Skin epidermis (tissue), 12 donors: ENCODE results near the gene CCL4L2.
"Not testable (repeated sequence)": the region's sequence is repeated elsewhere in the genome, so short reads cannot be mapped to it uniquely, and the experiment has no call there.

Experiments
- H3K27ac ChIP-seq, 21 experiments: fragments of 200-600 bp; sonication (generic) in 11 of 21; one replicate each; pipeline ENCODE4 v1.5.0; 2020; ENCODE audit warnings: mild to moderate bottlenecking in 3 of 21, inconsistent platforms in 2 of 21, moderate library complexity in 2 of 21
- H3K4me3 ChIP-seq, 7 experiments: fragments of 200-600 bp; sonication (generic) in 2 of 7; one replicate each; pipeline ENCODE4 v1.5.0; 2020; ENCODE audit warnings: inconsistent platforms in 2 of 7, mild to moderate bottlenecking in 2 of 7, moderate library complexity in 1 of 7

Gene CCL4L2

DNA sequence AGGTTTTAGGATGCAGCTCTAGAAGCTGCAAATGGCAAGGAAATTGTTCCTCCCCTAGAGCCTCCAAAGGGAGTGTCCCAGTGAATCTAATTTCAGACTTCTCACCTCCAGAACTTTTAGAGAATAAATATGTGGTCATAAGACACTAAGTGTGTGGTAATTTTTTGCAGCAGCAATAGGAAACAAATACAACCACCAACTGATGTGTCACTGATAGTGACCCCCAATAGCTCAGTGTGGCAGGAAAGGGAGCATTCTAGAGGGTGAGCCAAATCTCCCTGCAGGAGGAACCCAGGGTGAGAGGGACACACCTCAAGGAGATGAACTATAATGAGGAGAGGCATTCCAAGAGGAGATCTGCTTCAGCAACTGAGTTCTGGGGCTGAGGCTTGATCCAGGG is 4.1 kb downstream of the CCL4L2 start:
- Histone ChIP-seq H3K4me3 (no peak overlapping the region), H3K27ac (no peak overlapping the region)

DNA sequence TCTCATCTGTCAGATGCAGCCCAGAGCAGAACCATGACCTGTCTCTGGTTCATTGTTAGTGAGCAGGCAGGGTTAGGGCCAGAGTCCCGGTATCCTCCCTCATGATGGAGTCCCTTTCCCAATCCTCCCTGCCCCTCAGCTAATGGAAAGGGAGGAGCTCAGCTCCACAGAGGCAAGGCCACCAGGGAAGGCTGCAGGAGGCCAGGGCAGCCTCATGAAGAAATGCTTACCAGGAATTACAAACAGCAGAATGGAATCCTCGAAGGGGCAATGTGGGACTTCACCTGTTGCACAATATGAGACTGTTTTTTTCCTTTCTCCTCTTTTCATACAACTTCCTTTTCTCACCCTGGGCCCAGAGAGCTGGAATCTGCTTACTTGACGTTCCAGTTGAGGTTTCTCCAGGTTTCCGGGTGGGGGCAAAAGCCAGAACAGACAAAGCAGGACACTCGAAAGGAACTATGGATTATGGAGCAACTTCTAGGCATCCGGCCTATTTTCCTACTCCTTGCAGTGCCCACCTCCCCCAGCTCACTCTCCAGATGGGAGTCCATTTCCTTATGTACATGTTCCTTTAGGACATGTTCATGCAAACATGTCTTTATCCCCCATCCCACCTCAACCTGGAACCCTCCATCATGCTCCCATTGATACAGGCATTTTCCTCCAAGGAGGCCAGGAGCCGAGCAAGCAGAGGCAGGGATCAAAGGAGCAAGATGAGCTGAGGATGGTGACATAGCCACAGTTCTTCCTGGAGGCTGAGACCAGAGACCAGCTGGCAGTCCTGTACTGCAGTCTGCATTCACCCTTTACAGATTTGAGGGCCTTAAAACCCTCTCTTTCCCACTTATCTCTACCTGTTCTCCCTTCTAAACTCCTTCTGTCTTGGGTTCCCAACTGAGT is 4.8 kb downstream of the CCL4L2 start:
- not testable (repeated sequence) for H3K4me3 ChIP-seq, H3K27ac ChIP-seq

DNA sequence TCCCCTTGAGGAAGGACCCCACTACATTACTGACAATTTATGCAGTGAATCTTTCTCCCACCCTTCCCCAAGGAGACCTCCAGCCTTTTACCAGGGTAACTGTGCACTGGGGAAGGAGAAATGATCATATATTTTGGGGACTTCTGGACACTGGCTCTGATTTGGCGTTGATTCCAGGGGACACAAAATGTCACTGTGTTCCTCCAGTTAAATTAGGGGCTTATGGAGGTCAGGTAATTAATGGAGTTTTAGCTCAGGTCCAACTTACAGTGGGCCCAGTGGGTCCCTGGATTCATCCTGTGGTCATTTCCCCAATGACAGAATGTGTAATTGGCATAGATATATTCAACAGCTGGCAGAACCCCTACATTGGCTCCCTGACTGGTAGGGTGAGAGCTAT is 8.7 kb downstream of the CCL4L2 start:
- H3K4me3 ChIP-seq, H3K27ac ChIP-seq: not testable (repeated sequence)

DNA sequence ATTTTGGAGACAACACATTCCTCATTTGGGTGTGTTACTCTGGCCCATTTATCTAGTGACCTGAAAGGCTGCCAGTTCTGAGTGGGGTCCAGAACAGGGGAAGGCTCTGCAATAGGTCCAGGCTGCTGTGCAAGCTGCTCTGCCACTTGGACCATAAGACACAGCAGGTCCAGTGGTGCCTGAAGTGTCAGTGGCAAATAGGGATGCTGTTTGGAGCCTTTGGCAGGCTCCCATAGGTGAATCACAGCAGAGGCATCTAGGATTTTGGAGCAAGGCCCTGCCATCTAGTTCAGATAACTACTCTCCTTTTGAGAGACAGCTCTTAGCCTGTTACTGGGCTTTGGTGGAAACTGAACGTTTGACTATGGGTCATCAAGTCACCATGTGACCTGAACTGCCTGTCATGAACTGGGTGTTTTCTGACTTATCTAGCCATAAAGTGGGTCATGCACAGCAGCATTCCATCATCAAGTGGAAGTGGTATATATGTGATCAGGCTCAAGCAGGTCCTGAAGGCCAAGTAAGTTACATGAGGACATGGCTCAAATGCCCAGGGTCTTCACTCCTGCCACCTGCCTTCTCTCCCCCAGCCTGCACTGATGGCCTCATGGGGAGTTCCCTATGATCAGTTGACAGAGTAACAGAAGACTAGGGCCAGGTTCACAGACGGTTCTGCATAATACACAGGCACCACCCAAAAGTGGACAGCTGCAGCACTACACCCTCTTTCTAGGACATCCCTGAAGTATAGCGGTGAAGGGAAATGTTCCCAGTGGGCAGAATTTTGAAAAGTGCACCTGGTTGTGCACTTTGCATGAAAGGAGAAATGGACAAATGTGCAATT is 10.1 kb downstream of the CCL4L2 start:
- H3K27ac ChIP-seq, H3K4me3 ChIP-seq: not testable (repeated sequence)

DNA sequence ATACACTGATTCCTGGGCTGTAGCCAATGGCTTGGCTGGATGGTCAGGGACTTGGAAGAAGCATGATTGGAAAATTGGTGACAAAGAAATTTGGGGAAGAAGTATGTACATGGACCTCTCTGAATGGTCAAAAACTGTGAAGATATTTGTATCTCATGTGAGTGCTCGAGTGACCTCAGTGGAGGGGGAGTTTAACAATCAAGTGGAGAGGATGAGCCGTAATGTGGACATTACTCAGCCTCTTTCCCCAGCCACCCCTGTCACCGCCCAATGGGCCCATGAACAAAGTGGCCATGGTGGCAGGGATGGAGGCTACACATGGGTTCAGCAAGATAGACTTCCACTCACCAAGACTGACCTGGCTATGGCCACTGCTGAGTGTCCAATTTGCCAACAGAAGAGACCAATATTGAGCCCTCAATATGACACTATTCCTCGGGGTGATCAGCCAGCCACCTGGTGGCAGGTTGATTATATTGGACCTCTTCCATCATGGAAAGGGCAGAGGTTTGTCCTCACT is 10.8 kb downstream of the CCL4L2 start:
- not testable (repeated sequence) for H3K27ac ChIP-seq, H3K4me3 ChIP-seq

DNA sequence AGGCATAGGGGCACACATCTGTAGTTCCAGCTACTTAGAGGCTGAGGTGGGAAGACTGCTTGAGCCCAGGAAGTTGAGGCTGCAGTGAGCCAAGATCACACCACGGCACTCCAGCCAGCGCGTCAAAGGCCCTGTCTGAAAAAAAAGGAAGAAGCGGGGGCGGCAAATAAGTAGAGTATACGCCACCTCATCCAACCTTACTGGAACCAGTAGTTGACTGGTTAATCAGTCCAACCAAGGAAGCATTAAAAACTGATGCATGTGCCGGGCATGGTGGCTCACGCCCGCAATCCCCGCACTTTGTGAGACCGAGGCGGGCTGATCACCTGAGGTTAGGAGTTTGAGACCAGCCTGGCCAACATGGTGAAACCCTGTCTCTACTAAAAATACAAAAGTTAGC is 12.1 kb downstream of the CCL4L2 start:
- H3K4me3 ChIP-seq, H3K27ac ChIP-seq: not testable (repeated sequence)

DNA sequence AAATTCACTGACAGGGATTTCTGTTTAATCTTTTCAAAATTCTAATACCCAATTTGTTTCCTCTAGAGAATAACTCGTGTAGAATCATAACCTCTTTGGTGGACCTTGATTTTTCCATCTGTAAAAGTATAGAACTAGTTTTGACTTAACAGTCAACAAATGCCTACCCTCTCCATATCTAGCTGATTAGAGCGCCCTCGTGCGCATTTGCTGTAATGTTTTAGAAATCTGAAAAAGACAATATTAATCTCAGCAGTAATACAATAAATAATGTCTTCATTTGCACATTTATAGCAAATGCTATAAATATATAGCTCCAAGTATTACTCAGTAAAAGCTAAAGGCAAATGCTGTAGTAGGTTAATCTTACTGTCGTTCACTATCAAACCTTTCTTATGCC is 18.8 kb downstream of the CCL4L2 start:
- not testable (repeated sequence) for H3K4me3 ChIP-seq, H3K27ac ChIP-seq

DNA sequence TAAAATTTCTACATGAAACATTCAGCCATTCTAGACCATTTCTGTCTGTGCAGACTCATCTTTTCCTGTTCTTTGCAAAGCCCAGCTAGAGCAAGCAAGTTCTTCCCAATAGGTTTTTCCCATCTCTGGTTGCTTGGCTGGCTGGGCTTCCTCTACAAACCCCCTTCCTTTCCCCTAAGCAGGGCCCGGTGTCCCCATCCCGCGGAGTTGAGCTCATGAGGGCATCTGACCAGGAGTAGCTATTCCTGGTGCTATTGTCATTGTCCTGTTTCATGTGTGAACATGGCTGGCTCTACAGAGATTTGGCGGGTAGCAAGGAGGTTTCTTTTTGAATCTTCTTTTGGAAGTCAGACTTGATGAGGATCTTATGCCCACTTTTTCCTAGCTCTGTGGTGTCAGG is 31.2 kb downstream of the CCL4L2 start:
- not testable (repeated sequence) for H3K4me3 ChIP-seq, H3K27ac ChIP-seq
